Muscle of leg (tissue), 11 donors: ENCODE data around the gene NANOS1. TPM values are rescaled to one million over a fixed set of nuclear protein-coding genes. Genes with fewer than 3 reads are reported as not detected.

Experiments used
- DNase-seq: peaks from one replicate; pipeline ENCODE4 v3.0.0; 2013
- H3K27ac ChIP-seq: one replicate; pipeline ENCODE4 v1.5.1; 2013; ENCODE audit warnings: mild to moderate bottlenecking, low read length, control low read depth
- H3K27me3 ChIP-seq: one replicate; pipeline ENCODE4 v1.6.1; 2013; ENCODE audit warnings: low read length; ENCODE audit not compliant: control insufficient read depth, insufficient read depth
- H3K36me3 ChIP-seq: one replicate; pipeline ENCODE4 v1.6.1; 2013; ENCODE audit warnings: low read length; ENCODE audit not compliant: control insufficient read depth, insufficient read depth
- H3K4me1 ChIP-seq: one replicate; pipeline ENCODE4 v1.6.1; 2013; ENCODE audit warnings: low read length; ENCODE audit not compliant: control insufficient read depth, insufficient read depth
- H3K4me3 ChIP-seq: one replicate; pipeline ENCODE4 v1.5.1; 2013; ENCODE audit warnings: low read length, control low read depth
- H3K9me3 ChIP-seq: replicated peaks from 2 replicates; pipeline ENCODE4 v1.6.1; 2013; ENCODE audit warnings: low read depth, low read length; ENCODE audit not compliant: control insufficient read depth
- WGBS: methylation state at CpG from one replicate; pipeline ENCODE4 v1.1.5; 2013; ENCODE audit warnings: missing lambda C conversion rate; ENCODE audit not compliant: insufficient coverage; 5-methylcytosine and 5-hydroxymethylcytosine counted together
- polyA plus RNA-seq, 8 donors: library from polyadenylated mRNA; unstranded; fragments of 120-200 nt; gene quantifications; one replicate each; pipeline versions ENCODE4 v1.2.1 to v1.2.3, GENCODE V29; 2013; ENCODE audit warnings: inconsistent platforms in 1 of 8, low replicate concordance in 1 of 8; ENCODE audit not compliant: insufficient read length in 8 of 8, insufficient read depth in 1 of 8
- total RNA-seq: library from RNA; stranded (reverse); fragments of 120-200 nt; gene quantifications from one replicate; pipeline ENCODE4 v1.2.4, GENCODE V29; 2013

Gene NANOS1
- total and polyA plus RNA-seq, 9 donors, result 3.7 to 10.0 (median 5.8) TPM

- Histone ChIP-seq H3K27me3 (peaks cover 3% of the 10 kb centered on the region), H3K9me3 (no peaks in the 10 kb centered on the region), H3K36me3 (no peaks in the 10 kb centered on the region), H3K4me1 (peaks cover 8% of the 10 kb centered on the region), H3K4me3 (no peak overlapping the region), H3K27ac (no peak overlapping the region)
- WGBS, result 53% methylated on average over 6 of the region's 7 CpGs
- no peak for DNase-seq
Measured at GRCh38 chr10:119003572-119004289, 25.8 kb upstream of the NANOS1 start.

- no peaks in the 10 kb centered on the region for H3K36me3 ChIP-seq
- WGBS, result 86% methylated on average over 2 of the region's 9 CpGs
- H3K27me3 ChIP-seq, result peaks cover 3% of the 10 kb centered on the region
- H3K4me1 ChIP-seq, result peaks cover 8% of the 10 kb centered on the region
- no peak overlapping the region for H3K27ac ChIP-seq
- DNase-seq, result no peak
- H3K9me3 ChIP-seq, result no peaks in the 10 kb centered on the region
- H3K4me3 ChIP-seq, result no peak overlapping the region
Measured at GRCh38 chr10:119005362-119006043, 24.0 kb upstream of the NANOS1 start.

DNA sequence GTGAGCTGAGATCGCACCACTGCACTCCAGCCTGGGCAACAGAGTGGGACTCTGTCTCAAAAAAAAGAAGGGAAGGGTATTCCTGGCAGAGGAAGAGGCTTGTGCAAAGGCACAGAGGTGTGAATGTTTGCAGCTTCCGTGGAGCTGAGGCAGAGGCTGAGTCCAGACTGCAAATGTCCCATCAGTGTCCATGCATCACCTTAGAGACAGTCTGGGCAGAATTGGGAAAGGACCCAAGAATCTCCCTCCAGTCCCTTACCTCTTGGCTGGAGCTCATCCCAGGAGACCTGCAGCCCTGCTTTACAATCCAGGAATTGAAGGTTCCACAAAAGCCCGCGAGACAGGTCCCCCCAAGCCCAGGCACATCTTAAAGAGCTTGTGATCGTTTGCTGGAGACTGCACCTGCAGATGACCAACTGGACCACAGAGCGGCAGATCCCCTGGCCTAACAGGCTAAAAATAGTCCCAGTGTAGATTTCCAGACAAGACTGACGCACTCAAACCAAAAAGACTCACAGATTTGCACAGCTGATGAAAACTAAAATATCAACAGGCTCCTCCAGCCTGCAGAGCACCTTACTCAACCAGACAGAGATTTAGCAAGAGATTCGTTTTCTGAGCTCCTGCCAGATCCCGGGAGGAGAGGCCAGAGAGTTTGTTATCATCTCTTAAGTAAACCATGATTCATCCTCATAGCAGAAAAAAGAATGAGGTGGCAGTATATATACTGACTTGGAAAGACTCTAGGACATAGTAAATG, 22.9 kb upstream of the NANOS1 start:
- 34% methylated on average over 6 of the region's 9 CpGs for WGBS
- peak; percentile 66 for DNase-seq
- no peak overlapping the region for H3K4me3 ChIP-seq

DNA sequence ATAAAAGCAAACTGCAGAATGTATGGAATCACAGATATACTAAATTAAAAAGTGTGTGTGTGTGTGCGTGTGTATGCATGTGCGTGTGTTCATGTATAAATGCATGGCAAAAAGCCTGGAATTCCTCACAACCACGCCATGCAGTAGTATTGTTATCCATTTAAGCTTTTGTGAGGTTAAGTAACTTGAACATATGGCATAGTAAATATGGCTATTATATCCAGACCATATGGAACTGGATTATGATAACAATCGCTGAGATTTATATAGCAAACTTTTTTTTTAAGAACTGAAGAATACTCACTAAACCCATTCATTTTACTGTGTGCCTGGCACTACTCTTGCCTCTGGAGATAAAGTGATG, 22.3 kb upstream of the NANOS1 start:
- Histone ChIP-seq H3K27me3 (peaks cover 3% of the 10 kb centered on the region), H3K36me3 (no peaks in the 10 kb centered on the region), H3K4me3 (no peak overlapping the region), H3K9me3 (no peaks in the 10 kb centered on the region), H3K4me1 (peaks cover 4% of the 10 kb centered on the region), H3K27ac (no peak overlapping the region)
- WGBS, result no CpG with 5 or more reads among the region's 4 CpGs
- DNase-seq, result no peak

More for the DNA sequence above, 22.9 kb upstream of the NANOS1 start:
- H3K36me3 ChIP-seq, result no peaks in the 10 kb centered on the region
- H3K27me3 ChIP-seq, result peaks cover 3% of the 10 kb centered on the region
- H3K27ac ChIP-seq, result no peak overlapping the region
- peaks cover 4% of the 10 kb centered on the region for H3K4me1 ChIP-seq
- no peaks in the 10 kb centered on the region for H3K9me3 ChIP-seq

- H3K4me3 ChIP-seq, result no peak overlapping the region
Measured at GRCh38 chr10:119020627-119020946, 8.9 kb upstream of the NANOS1 start.

GRCh38 chr10:119022846-119023552, 6.5 kb upstream of the NANOS1 start:
- H3K27me3 ChIP-seq, result peaks cover 3% of the 10 kb centered on the region
- no peak for DNase-seq
- H3K27ac ChIP-seq, result no peak overlapping the region
- no peaks in the 10 kb centered on the region for H3K36me3 ChIP-seq
- WGBS, result 17% methylated on average over 2 of the region's 8 CpGs
- H3K4me3 ChIP-seq, result no peak overlapping the region
- peaks cover 3% of the 10 kb centered on the region for H3K9me3 ChIP-seq
- H3K4me1 ChIP-seq, result peaks cover 20% of the 10 kb centered on the region

More at GRCh38 chr10:119020627-119020946, 8.9 kb upstream of the NANOS1 start:
- DNase-seq, result no peak
- Histone ChIP-seq H3K36me3 (no peaks in the 10 kb centered on the region), H3K27ac (no peak overlapping the region), H3K9me3 (peaks cover 3% of the 10 kb centered on the region), H3K4me1 (peaks cover 6% of the 10 kb centered on the region), H3K27me3 (peaks cover 3% of the 10 kb centered on the region)
- WGBS, result no CpG with 5 or more reads among the region's 2 CpGs

- Histone ChIP-seq H3K36me3 (no peaks in the 10 kb centered on the region), H3K9me3 (peaks cover 3% of the 10 kb centered on the region), H3K4me3 (no peak overlapping the region), H3K27ac (no peak overlapping the region), H3K27me3 (peaks cover 3% of the 10 kb centered on the region), H3K4me1 (peaks cover 20% of the 10 kb centered on the region)
- WGBS, result 34% methylated on average over 7 of the region's 8 CpGs
- DNase-seq, result no peak
Measured at GRCh38 chr10:119023553-119023868, 6.0 kb upstream of the NANOS1 start.

- H3K36me3 ChIP-seq, result no peaks in the 10 kb centered on the region
- no peak overlapping the region for H3K4me3 ChIP-seq
- H3K27me3 ChIP-seq, result peaks cover 3% of the 10 kb centered on the region
- peaks cover 27% of the 10 kb centered on the region for H3K4me1 ChIP-seq
- H3K9me3 ChIP-seq, result no peaks in the 10 kb centered on the region
- 25% methylated on average over 4 of the region's 6 CpGs for WGBS
- H3K27ac ChIP-seq, result no peak overlapping the region
- no peak for DNase-seq
Measured at GRCh38 chr10:119024882-119025281, 4.6 kb upstream of the NANOS1 start.

DNA sequence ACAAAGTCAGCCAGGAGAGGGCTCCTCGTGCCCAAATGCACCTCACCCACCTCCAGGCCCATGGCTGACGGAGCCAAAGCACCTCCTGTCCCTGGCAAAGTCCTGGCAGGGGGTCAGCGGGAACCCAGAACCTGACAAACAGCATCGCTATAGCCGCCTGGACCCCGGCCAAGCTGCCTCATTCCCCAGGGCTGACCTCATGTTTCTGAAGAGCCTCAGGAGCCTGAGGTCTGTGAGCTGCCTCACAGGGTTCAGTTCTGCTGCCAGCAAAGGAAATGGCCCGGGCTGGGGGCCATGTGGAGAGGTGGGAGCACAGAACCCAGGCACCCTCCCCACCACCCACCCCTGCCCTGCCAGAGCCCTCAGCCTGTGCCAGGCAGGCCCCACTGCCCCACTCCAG, 4.2 kb upstream of the NANOS1 start:
- WGBS, result 29% methylated on average over 6 of the region's 7 CpGs
- H3K36me3 ChIP-seq, result no peaks in the 10 kb centered on the region
- H3K27me3 ChIP-seq, result peaks cover 3% of the 10 kb centered on the region
- H3K4me3 ChIP-seq, result no peak overlapping the region
- peaks cover 27% of the 10 kb centered on the region for H3K4me1 ChIP-seq
- peak overlapping the region; percentile 66 for H3K27ac ChIP-seq
- no peaks in the 10 kb centered on the region for H3K9me3 ChIP-seq
- peak; percentile 56 for DNase-seq

DNA sequence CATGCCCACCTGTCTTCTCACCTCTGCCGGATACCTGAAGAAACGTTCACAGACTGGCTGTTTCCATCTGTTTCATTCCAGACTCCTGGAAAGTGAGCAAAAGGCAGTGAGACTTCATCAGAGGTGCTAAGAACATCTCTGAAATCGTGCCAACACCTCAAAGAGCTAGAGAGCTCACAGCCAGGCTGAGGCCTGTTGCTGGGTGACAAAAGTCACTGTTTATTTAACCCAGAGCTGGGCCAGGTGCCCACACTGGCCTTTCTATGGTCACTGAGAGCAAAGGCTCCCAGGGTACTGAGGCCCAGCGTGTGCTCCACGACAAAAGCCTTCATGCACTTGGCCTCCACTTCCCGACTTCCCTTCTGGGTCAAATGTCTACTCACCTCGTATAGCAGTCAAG, 3.7 kb upstream of the NANOS1 start:
- no peaks in the 10 kb centered on the region for H3K36me3 ChIP-seq
- H3K9me3 ChIP-seq, result no peaks in the 10 kb centered on the region
- H3K27ac ChIP-seq, result peak overlapping the region; percentile 66
- WGBS, result 49% methylated on average over 7 of the region's 7 CpGs
- no peak overlapping the region for H3K4me3 ChIP-seq
- DNase-seq, result peak; percentile 37
- H3K27me3 ChIP-seq, result peaks cover 3% of the 10 kb centered on the region
- peaks cover 29% of the 10 kb centered on the region for H3K4me1 ChIP-seq
